Fibroblast of the conjunctiva (primary cell): ENCODE measurements around the gene IPO4.

Source experiments
- DNase-seq: peaks from one replicate; pipeline ENCODE4 v3.0.0-alpha.2; 2010; ENCODE audit warnings: low read depth

Gene IPO4

GRCh38 chr14:24131549-24131966 is 57.1 kb downstream of the IPO4 start:
- DNase-seq = no peak

DNA sequence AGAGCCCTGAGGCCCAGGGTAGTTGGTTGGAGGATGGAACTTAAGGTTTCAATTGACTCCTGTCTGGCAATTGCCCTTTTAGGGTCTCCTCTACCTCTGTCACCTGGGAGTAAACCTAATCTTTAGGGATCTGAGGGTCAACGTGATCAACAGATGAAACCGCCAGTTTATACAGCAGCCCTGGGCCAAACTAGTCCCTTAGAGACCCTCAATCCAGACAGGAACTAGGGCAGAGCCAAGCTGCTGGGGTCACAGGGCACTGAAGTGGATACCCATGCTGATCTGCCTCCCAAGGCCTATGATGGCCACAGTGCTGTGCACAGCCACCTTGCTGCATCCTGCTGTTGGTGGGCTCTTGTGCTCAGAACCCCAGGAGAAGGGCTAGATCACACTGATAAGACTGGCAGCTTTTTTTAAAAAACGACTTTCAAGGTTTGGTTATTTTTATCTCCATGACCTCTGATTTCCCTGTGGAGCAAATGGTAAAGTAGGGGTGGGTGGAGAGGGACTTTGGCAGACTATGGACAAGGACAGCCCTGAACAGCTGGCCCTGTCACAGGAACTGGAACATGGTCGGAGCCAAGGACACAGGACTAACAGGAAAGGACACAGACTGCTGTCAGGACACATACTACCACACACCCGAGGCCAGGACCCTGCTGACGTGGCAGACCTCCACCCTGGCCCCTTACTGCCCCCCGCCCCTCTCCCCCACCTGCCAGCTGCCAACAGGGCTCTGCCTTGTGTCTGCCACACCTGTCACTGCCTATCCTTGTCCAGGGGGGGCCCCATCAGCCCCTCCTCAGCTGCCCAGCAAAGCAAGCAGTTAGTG is 57.7 kb downstream of the IPO4 start:
- DNase-seq = no peak

DNA sequence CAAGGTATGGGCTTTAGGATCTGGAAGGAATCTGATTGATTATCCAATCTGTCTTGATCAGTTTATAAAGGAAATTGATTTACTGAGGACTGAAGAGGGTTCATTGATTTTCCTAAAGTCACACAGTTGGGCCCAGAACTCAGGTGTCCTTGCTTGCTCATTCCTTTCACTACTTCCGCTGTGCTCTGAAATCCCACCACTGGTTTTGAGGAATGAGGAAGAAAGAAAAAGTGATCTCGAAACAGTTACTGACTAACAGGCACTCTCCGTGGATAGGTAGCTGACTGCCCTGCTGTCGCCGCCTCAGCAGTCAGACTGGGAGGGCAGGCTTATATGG is 58.3 kb downstream of the IPO4 start, which contains the start of gene FITM1:
Gene FITM1, plus strand, starts transcription at position 280 of the 337 bp plus-strand sequence. CDS start 905 bp downstream, outside the sequence.
- no peak for DNase-seq
